ENCODE measurements around the gene PUM2. TPM values are rescaled to one million over a fixed set of nuclear protein-coding genes. Genes with fewer than 3 reads are reported as not detected.

The PUM2 gene
- total and polyA plus RNA-seq, 9 donors = 40.3 to 148 (median 95.9) TPM

DNA sequence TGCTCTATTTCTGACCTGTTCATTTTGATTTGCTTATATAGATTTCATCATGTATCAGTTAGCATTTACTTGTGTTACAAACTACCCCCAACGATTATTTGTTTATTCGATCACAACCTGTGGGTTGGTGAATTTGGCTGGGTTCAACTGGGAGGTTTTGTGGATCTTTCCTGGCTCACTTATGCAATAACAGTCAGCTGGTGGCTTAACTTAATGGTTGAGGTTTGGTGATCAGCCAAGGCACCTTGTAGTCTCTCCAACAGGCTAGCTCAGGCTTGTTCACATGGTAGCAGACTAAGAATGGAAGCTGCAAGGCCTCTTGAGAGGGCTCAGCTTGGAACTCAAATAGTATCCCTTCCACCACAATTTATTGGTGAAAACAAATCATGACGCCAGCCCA is 5.4 kb upstream of the PUM2 start:
- DNase-seq = no peak
- no peaks in the 10 kb centered on the region for H3K36me3 ChIP-seq
- H3K27ac ChIP-seq = no peak overlapping the region
- H3K27me3 ChIP-seq = no peaks in the 10 kb centered on the region
- H3K9me3 ChIP-seq = no peaks in the 10 kb centered on the region
- peaks cover 3% of the 10 kb centered on the region for H3K4me1 ChIP-seq (ENCODE audit: insufficient read depth)
- intact Hi-C loops (cut with DNase I) = no loop called here
- 74 to 80% (median 79%) methylated on average over 3 of the region's 3 CpGs for WGBS, 3 donors
- no peak for TF ChIP-seq EP300 (IDR thresholded peaks at IDR 0.05)
- no peak for TF ChIP-seq POLR2A (IDR thresholded peaks at IDR 0.05)
- no peak for TF ChIP-seq CTCF (IDR thresholded peaks at IDR 0.05)
- no peak overlapping the region for H3K4me3 ChIP-seq

DNA sequence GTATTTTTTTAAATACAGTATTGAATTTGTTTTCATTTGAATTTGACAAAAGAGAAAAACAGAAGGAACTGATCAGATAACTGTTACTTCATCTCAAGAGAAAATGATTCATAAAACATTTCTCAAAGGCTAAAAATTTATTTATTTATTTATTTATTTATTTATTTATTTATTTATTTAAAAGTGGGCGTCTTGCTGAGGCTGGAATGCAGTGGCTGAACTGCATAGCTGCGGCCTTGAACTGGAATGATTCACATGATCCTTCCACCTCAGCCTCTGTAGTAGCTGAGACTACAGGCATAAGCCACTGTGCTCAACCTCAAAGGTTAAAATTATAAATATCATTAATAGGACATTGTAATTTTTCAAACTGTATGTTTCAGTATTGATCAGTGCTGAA is 4.5 kb upstream of the PUM2 start:
- intact Hi-C loops (cut with DNase I) = no loop called here
- peak in 3 of 5 donors; percentile 55 to 65 (median 62) for DNase-seq
- TF ChIP-seq POLR2A (IDR thresholded peaks at IDR 0.05) (no peak), CTCF (IDR thresholded peaks at IDR 0.05) (no peak), EP300 (IDR thresholded peaks at IDR 0.05) (no peak)
- H3K36me3 ChIP-seq = no peaks in the 10 kb centered on the region
- H3K4me1 ChIP-seq (ENCODE audit: insufficient read depth) = peaks cover 3% of the 10 kb centered on the region
- peak overlapping the region in 1 of 2 donors; percentile 52 for H3K27ac ChIP-seq
- H3K27me3 ChIP-seq = no peaks in the 10 kb centered on the region
- H3K4me3 ChIP-seq = no peak overlapping the region
- no peaks in the 10 kb centered on the region for H3K9me3 ChIP-seq
- WGBS, 3 donors = 9 to 32% (median 12%) methylated on average over 2 of the region's 2 CpGs

- TF ChIP-seq EP300 (IDR thresholded peaks at IDR 0.05) (no peak), POLR2A (IDR thresholded peaks at IDR 0.05) (no peak), CTCF (IDR thresholded peaks at IDR 0.05) (no peak)
- intact Hi-C loops (cut with DNase I) = no loop called here
These were observed 2.8 kb upstream of the PUM2 start for GRCh38 chr2:20353241-20353992.

DNA sequence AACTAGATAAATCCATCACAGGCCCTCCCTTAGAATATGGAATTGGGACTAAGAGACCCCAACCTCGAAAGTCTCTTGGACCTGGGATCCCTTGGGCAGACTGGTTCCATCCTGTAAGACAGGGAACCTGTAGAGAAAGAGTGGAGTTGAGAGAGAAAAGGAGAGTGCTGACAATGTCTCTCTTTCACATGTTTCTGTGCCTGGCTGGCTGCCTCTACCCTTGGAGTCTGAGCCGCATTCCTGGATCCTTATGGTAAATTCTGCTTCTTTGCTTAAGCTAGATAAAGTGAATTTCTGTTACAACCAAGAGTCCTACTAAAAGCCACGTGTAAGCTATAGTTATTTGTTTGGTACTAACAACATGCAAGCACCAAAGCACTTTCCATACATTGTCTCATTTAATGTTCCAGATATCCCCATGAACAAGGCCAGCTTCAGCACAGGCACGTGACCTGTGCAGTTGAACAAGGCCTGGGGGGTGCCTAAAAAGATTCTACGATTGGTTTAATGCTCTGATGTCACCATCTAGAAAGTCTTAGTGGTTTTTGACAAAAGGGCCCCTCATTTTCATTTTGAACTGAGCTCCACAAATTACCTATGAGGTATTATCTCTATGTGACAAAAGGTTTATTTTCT is 2.1 kb upstream of the PUM2 start:
- Histone ChIP-seq H3K36me3 (no peaks in the 10 kb centered on the region), H3K4me1 (ENCODE audit: insufficient read depth) (peaks cover 10% of the 10 kb centered on the region), H3K9me3 (no peaks in the 10 kb centered on the region), H3K27me3 (no peaks in the 10 kb centered on the region), H3K27ac (peak overlapping the region in 1 of 2 donors; percentile 92), H3K4me3 (no peak overlapping the region)
- TF ChIP-seq EP300 (IDR thresholded peaks at IDR 0.05) = no peak
- no peak for TF ChIP-seq CTCF (IDR thresholded peaks at IDR 0.05)
- TF ChIP-seq POLR2A (IDR thresholded peaks at IDR 0.05) = no peak
- intact Hi-C loops (cut with DNase I) = no loop called here
- DNase-seq = no peak
- WGBS, 3 donors = 61 to 70% (median 63%) methylated on average over 5 of the region's 5 CpGs

More at GRCh38 chr2:20353241-20353992, 2.8 kb upstream of the PUM2 start:
- Histone ChIP-seq H3K9me3 (no peaks in the 10 kb centered on the region), H3K36me3 (no peaks in the 10 kb centered on the region), H3K27ac (peak overlapping the region in 1 of 2 donors; percentile 92), H3K4me3 (no peak overlapping the region), H3K4me1 (ENCODE audit: insufficient read depth) (peaks cover 6% of the 10 kb centered on the region), H3K27me3 (no peaks in the 10 kb centered on the region)
- no peak for DNase-seq
- 85 to 88% (median 85%) methylated on average over 9 of the region's 9 CpGs for WGBS, 3 donors
